IgD-negative memory B cell (primary cell): ENCODE measurements around the gene NQO2. TPM values are rescaled to one million over a fixed set of nuclear protein-coding genes. Genes with fewer than 3 reads are reported as not detected.
"Not testable (repeated sequence)": the region's sequence is repeated elsewhere in the genome, so short reads cannot be mapped to it uniquely, and the experiment has no call there.

ENCODE experiments used
- H3K27ac Mint-ChIP-seq, 3 donors: one replicate each; pipeline ENCODE4 v1.8.0; 2020 to 2022; ENCODE audit warnings: mild to moderate bottlenecking in 3 of 3, mixed read lengths in 3 of 3, moderate library complexity in 1 of 3
- H3K27me3 Mint-ChIP-seq: one replicate; pipeline ENCODE4 v1.8.0; 2021; ENCODE audit warnings: mixed read lengths
- H3K36me3 Mint-ChIP-seq: one replicate; pipeline ENCODE4 v1.8.0; 2020; ENCODE audit warnings: mild to moderate bottlenecking, mixed read lengths
- H3K4me1 Mint-ChIP-seq, 3 donors: one replicate each; pipeline ENCODE4 v1.8.0; 2020 to 2022; ENCODE audit warnings: mixed read lengths in 3 of 3, mild to moderate bottlenecking in 1 of 3
- H3K4me3 Mint-ChIP-seq, 4 donors: one replicate each; pipeline ENCODE4 v1.8.0; 2020 to 2022; ENCODE audit warnings: mild to moderate bottlenecking in 4 of 4, mixed read lengths in 4 of 4, moderate library complexity in 3 of 4
- H3K9me3 Mint-ChIP-seq, 3 donors: one replicate each; pipeline ENCODE4 v1.8.0; 2020 to 2021; ENCODE audit warnings: mixed read lengths in 3 of 3, mild to moderate bottlenecking in 1 of 3
- polyA plus RNA-seq: library from polyadenylated mRNA; unstranded; fragments of 300-500 nt; fragmentation: Illumina TruSeq; gene quantifications from one replicate; pipeline ENCODE4 v1.2.3, GENCODE V29; 2021

NQO2 gene
- polyA plus RNA-seq, 1 donor from 2014 or later: 27.6 TPM

DNA sequence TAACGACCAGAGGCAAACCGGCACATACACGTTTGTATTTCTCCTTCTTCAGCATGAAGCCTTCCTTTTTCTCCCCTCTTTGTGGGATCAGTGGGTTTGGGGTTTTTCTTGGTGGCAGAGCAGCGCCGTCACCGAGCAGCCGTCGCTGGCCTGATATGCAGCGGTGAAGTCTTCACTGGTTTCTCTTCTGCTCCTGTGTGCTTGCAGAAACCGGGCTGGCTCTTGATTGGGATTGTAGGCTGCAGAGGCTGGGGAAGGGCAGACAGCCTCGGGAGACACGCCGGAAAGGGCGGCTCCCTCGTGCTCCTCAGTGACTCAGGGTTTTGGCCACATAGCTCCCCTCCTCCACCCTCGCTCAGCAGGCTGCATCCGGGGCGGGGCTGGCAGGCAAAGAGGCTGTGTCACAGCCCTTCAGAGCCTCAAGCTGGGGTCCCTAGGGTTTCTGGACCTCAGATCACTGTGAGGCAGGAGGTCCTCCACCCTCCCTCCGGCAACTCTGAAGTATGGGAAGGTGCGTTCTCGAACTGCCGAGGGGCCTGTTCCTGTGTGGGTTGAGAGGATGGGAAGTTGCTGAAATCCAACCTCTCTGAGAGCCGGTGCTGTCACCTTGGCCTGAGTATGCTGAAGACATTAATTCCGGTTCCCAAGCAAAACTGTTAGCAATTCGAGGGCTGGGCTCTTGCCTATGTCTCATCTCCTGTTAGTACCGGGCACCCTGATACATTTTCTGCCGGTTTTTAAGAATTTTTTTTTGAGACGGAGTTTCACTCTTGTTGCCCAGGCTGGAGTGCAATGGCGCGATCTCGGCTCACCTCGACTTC lies 24.2 kb downstream of the NQO2 start:
- Mint-ChIP-seq H3K27ac (peak overlapping the region; percentile 65 to 91 (median 76)), H3K36me3 (peaks cover 4% of the 10 kb centered on the region), H3K9me3 (no peaks in the 10 kb centered on the region), H3K27me3 (no peaks in the 10 kb centered on the region), H3K4me1 (peaks cover 31 to 47% (median 47%) of the 10 kb centered on the region in 3 donors), H3K4me3 (peak overlapping the region; percentile 88 to 93 (median 91))

DNA sequence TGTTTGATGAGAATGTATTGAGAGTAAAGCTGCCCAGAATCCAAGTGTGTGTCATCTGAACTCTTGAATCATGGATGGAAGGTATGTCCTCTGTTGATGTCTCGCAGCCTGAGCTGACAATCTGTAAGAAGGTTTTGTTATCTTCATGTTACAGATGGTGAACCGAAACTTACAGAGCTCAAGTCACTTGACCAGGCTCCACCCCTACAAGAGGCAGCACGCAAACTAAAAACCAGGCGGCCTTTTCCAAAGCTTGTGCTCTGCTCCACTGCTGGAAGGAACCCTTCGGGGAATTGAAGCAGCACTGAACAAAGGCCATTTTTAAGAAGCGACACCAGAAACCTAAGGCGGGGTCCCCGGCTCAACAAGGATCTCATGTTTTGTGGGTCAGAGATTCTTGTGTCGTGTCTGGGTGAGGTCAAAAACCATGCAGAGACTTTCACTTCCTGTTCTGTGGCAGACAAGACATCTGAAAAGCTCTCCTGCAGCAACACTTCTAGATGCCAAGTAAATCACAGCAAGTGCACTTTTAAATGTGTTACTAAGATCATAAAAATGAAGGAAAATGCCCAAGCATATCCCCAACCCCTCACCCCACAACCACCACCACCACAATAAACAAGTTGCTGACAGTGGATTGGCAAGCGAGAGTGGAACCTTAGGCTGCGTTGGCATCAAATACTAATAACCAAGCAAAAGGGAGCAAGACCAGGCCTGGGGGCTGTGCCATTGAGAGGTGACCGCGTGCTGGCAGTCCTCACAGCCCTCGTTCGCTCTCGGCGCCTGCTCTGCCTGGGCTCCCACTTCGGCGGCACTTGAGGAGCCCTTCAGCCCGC lies 27.3 kb downstream of the NQO2 start:
- no peaks in the 10 kb centered on the region for H3K36me3 Mint-ChIP-seq
- peaks cover 7% of the 10 kb centered on the region for H3K27me3 Mint-ChIP-seq
- H3K4me3 Mint-ChIP-seq: peak overlapping the region; percentile 76 to 93 (median 85)
- no peaks in the 10 kb centered on the region for H3K9me3 Mint-ChIP-seq
- H3K4me1 Mint-ChIP-seq: peaks cover 33 to 49% (median 45%) of the 10 kb centered on the region in 3 donors
- peak overlapping the region; percentile 88 to 98 (median 90) for H3K27ac Mint-ChIP-seq

DNA sequence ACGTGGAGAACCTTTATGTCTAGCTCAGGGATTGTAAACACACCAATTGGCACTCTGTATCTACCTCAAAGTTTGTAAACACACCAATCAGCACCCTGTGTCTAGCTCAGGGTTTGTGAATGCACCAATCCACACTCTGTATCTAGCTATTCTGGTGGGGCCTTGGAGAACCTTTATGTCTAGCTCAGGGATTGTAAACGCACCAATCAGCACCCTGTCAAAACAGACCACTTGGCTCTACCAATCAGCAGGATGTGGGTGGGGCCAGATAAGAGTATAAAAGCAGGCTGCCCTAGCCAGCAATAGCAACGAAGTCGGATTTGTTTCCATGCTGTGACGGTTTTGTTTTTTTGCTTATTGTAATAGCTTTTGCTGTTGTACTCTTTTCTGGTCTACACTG lies 28.5 kb downstream of the NQO2 start:
- peak overlapping the region in 1 of 4 donors; percentile 33 for H3K4me3 Mint-ChIP-seq
- peaks cover 31 to 46% (median 40%) of the 10 kb centered on the region in 3 donors for H3K4me1 Mint-ChIP-seq
- not testable (repeated sequence) for H3K9me3 Mint-ChIP-seq, H3K36me3 Mint-ChIP-seq, H3K27me3 Mint-ChIP-seq
- peak overlapping the region in 2 of 3 donors; percentile 35 to 39 for H3K27ac Mint-ChIP-seq

DNA sequence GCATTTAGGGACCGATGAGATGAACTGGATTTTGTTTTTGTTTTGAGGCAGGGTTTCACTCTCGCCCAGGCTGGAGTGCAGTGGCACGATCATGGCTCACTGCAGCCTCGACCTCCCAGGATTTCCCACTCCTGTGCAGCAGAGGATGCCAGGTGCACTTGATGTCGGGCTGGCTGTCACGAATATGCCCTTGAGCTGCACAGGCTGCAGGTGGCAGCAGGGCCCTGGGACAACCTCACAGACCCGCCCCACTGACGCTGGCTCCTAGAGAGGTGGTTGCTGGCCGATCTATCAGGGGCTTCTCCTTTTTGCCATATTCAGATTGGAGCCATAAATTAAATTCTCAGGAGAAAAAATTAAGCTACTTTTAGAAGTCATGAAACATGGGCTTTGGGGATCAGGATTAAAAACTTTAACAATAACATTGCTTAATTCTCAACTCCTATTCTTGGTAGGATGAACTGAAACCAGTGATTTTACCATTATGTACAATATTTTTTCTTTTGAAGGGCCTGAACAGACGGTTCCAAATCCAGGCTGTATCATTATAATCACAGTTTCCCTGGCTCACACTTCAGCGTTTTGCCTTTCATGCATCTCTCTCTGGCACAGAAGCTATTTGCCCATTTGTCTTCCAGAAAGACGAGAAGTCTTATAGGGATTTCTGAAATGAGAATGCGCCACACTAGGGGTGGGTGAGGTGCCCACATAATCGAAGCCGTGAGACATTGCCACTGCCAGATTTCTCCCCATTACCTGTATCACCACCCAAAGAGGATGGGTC lies 32.4 kb downstream of the NQO2 start:
- H3K27ac Mint-ChIP-seq: peak overlapping the region in 1 of 3 donors; percentile 18
- no peak overlapping the region for H3K4me3 Mint-ChIP-seq
- peaks cover 7% of the 10 kb centered on the region for H3K27me3 Mint-ChIP-seq
- H3K4me1 Mint-ChIP-seq: peaks cover 8 to 16% (median 13%) of the 10 kb centered on the region in 3 donors
- H3K9me3 Mint-ChIP-seq: no peaks in the 10 kb centered on the region
- no peaks in the 10 kb centered on the region for H3K36me3 Mint-ChIP-seq

DNA sequence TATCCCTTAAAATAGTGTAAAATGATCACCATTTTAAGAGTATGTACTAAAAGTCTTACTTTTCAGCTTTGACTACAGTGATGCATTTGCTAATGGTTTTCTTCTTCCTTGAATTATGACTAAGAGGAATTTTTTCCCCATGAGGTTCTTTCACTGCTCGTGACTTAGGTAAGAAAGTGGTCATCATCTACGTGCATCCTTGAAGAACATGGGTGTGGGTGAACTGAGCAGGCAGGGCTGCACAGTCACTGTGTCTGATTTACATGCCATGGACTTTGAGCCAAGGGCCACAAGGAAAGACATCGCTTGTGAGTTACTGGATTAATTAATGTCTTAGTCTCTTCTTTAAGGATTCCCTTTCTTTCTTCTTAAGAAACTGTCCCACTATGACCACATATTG lies 33.3 kb downstream of the NQO2 start:
- no peaks in the 10 kb centered on the region for H3K9me3 Mint-ChIP-seq
- H3K4me3 Mint-ChIP-seq: no peak overlapping the region
- no peak overlapping the region for H3K27ac Mint-ChIP-seq
- H3K4me1 Mint-ChIP-seq: peaks cover 4 to 11% (median 9%) of the 10 kb centered on the region in 3 donors
- H3K36me3 Mint-ChIP-seq: no peaks in the 10 kb centered on the region
- H3K27me3 Mint-ChIP-seq: peaks cover 10% of the 10 kb centered on the region

DNA sequence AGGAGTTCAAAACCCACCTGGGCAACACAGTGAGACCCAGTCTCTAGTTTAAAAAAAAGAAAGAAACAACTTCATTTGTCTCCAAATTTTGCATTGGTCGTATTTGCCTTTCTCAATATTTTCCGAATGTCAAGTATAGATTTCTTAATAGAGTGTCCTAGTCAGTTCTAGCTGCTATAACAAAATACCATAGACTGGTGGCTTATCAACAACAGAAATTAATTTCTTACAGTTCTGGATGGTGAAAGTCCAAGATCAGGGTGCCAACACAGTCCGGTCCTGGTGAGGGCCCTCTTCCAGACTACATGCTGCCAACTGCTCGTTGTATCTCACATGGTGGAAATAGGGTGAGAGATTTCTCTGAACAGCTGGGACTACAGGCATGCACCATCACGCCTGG lies 34.0 kb downstream of the NQO2 start:
- peaks cover 4 to 6% (median 5%) of the 10 kb centered on the region in 3 donors for H3K4me1 Mint-ChIP-seq
- H3K36me3 Mint-ChIP-seq: no peaks in the 10 kb centered on the region
- peaks cover 10% of the 10 kb centered on the region for H3K27me3 Mint-ChIP-seq
- H3K4me3 Mint-ChIP-seq: no peak overlapping the region
- H3K27ac Mint-ChIP-seq: no peak overlapping the region
- no peaks in the 10 kb centered on the region for H3K9me3 Mint-ChIP-seq

DNA sequence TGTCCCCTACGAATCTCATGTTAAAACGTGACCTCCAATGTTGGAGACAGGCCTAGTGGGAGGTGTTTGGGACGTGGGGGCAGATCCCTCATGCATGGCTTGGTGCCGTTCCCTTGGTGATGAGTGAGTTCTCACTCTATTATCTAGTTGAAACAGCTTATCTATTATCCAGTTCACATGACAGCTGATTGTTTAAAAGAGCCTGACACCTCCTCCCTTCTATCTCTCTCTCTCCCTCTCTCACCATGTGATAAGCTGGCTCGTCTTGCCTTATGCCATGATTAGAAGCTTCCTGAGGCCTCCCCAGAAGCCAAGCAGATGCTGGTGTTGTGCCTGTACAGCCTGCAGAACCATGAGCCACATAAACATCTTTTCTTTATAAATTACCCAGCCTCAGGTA lies 35.7 kb downstream of the NQO2 start:
- H3K36me3 Mint-ChIP-seq: no peaks in the 10 kb centered on the region
- H3K27ac Mint-ChIP-seq: no peak overlapping the region
- H3K4me1 Mint-ChIP-seq: peaks cover 4 to 6% (median 5%) of the 10 kb centered on the region in 3 donors
- no peak overlapping the region for H3K4me3 Mint-ChIP-seq
- H3K27me3 Mint-ChIP-seq: peaks cover 10% of the 10 kb centered on the region
- no peaks in the 10 kb centered on the region for H3K9me3 Mint-ChIP-seq

DNA sequence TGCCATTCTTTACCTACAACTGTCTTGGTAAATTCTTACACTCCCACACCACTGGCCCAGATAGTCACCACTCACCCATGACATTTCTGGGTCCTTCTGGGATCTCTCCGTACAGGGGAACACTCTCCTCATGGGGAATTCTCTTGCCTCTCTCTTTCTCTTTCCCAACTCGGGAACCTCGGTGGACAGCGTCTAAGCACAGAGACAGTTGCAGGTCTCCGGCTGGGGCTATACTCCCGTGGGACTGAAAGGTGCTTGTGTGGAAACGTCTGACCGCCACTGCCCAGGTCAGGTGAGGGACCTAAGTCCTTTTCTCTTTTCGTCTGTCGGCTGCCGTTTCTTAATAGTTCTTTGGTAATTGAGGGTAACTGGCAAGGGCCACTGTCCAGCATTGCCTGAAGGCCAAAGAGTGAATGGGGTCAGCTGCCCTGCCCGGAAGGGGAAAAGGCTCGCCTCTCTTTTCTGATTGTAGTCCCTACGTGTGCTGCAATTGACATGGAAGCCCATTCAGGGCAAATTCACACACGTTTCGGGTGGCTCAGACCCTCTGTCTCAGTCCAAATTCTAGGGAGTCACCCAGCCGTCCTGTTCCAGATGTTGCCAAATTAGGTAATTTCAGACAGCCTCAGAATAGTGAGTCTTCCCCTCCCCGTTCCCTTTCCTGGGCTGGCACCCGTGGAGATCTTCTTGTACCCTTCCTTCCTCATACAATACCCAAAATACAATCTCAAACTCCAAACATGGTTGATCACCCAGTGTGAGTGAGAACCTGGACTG lies 37.4 kb downstream of the NQO2 start:
- H3K27ac Mint-ChIP-seq: no peak overlapping the region
- H3K36me3 Mint-ChIP-seq: no peaks in the 10 kb centered on the region
- H3K4me3 Mint-ChIP-seq: no peak overlapping the region
- peaks cover 2% of the 10 kb centered on the region for H3K27me3 Mint-ChIP-seq
- no peaks in the 10 kb centered on the region for H3K9me3 Mint-ChIP-seq
- peaks cover under 1 to 2% (median 2%) of the 10 kb centered on the region in 3 donors for H3K4me1 Mint-ChIP-seq

DNA sequence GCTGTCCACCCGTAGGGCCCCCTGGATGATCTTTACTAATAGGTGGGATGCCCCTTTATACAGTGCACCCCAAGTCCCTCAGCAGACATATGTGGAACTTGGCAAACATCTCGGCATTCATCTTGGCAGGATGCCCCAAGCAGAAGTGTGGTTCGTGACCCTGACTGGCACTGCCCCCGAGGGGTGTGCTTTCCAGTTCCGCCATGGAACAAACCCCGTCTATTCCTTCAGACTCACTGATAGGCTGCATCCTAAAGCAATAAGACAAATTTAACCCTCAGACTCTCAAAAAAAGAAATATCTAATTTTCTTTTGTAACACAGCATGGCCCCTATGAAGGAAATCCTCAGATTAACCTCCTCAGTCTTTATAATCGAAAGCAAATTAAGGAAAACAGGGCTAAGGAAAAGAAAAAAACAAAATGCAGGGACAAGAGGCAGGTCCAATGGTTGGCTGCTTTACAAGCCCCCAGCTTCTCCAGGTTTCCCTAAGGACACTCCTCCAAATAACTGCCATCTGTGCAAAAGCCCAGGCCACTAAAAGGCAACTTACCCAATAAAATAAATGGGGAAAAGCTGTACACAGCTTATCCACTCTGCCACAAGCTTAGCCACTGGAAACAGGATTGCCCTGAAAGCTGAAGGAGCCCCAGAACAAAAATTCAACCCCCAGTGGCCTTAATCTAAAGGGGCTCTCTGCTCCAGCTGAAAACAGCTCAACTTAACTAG lies 38.1 kb downstream of the NQO2 start:
- no peaks in the 10 kb centered on the region for H3K4me1 Mint-ChIP-seq
- H3K9me3 Mint-ChIP-seq: no peaks in the 10 kb centered on the region
- no peak overlapping the region for H3K4me3 Mint-ChIP-seq
- peaks cover 2% of the 10 kb centered on the region for H3K27me3 Mint-ChIP-seq
- H3K27ac Mint-ChIP-seq: no peak overlapping the region
- no peaks in the 10 kb centered on the region for H3K36me3 Mint-ChIP-seq

DNA sequence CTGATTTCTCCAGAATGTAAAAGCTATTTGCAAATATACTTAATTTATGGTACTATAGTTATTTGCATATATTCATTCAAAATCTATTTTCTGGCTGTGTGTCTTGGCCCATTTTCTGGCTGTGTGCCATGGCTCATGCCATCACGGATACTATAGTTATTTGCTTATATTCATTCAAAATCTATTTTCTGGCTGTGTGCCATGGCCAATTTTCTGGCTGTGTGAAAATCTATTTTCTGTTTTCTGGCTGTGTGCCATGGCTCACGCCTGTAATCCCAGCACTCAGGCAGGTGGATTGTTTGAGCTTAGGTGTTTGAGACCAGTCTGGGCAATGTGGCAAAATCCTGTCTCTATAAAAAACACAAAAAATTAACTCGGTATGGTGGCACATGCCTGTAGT lies 39.7 kb downstream of the NQO2 start:
- no peaks in the 10 kb centered on the region for H3K9me3 Mint-ChIP-seq
- H3K4me1 Mint-ChIP-seq: no peaks in the 10 kb centered on the region
- no peak overlapping the region for H3K27ac Mint-ChIP-seq
- no peaks in the 10 kb centered on the region for H3K36me3 Mint-ChIP-seq
- H3K27me3 Mint-ChIP-seq: peaks cover 2% of the 10 kb centered on the region
- H3K4me3 Mint-ChIP-seq: no peak overlapping the region

DNA sequence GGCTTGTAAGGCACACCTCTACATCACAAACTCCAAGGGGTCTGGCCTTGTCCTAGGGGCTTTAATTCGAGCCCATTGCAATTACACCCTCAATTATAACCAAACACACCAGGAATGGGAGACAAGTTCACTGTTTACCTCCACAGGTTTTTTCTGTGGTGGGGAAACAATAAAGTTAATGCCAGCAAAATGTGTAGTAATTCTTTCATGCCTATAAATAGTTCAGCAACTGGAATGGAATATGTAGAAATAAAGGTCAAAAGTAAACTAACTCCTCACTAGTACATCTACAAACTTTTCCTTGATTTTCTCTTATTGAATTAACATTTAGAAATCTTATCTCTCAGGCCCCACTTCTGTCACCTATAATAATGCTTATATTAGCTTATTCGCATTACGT lies 41.5 kb downstream of the NQO2 start:
- no peak overlapping the region for H3K4me3 Mint-ChIP-seq
- H3K4me1 Mint-ChIP-seq: peaks cover 0 to 3% (median 0%) of the 10 kb centered on the region in 3 donors
- H3K36me3 Mint-ChIP-seq: no peaks in the 10 kb centered on the region
- H3K27me3 Mint-ChIP-seq: peaks cover 4% of the 10 kb centered on the region
- H3K9me3 Mint-ChIP-seq: no peaks in the 10 kb centered on the region
- no peak overlapping the region for H3K27ac Mint-ChIP-seq

DNA sequence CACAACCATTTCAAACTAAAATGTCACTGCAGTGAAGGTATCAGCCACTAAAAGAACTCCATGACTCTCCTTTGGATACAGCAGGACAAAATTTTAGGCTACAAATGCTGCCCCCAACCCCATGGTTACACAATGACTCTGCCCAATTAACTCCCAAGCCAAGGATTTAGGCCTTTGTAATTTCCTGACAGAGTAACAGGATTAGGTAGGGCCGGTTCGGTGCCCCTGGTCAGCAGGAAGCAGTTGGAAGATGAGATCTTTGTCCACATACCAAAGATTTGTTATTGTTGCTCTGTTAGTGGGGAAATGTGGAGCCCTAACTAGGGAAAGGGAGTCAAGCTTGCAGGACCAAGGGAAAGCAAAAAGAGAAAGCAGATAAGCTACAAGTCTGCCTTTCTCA lies 41.9 kb downstream of the NQO2 start:
- H3K27ac Mint-ChIP-seq: no peak overlapping the region
- H3K4me1 Mint-ChIP-seq: peaks cover 0 to 4% (median 2%) of the 10 kb centered on the region in 3 donors
- H3K36me3 Mint-ChIP-seq: no peaks in the 10 kb centered on the region
- H3K9me3 Mint-ChIP-seq: no peaks in the 10 kb centered on the region
- no peak overlapping the region for H3K4me3 Mint-ChIP-seq
- H3K27me3 Mint-ChIP-seq: peaks cover 4% of the 10 kb centered on the region

DNA sequence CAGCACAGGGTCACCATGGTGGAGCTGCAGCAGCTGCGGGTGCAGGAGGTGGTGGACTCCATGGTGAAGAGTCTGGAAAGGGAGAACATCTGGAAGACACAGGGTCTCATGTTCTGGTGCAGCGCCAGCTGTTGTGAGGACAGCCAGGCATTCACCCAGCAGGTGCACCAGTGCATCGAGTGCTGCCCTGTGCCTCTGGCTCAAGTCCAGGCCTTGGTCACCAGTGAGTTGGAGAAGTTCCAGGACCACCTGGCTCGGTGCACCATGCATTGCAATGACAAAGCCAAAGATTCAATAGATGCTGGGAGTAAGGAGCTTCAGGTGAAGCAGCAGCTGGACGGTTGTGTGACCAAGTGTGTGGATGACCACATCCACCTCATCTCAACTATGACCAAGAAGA lies 45.7 kb downstream of the NQO2 start:
- no peaks in the 10 kb centered on the region for H3K36me3 Mint-ChIP-seq
- H3K27me3 Mint-ChIP-seq: peaks cover 6% of the 10 kb centered on the region
- peaks cover 0 to 6% (median 4%) of the 10 kb centered on the region in 3 donors for H3K4me1 Mint-ChIP-seq

DNA sequence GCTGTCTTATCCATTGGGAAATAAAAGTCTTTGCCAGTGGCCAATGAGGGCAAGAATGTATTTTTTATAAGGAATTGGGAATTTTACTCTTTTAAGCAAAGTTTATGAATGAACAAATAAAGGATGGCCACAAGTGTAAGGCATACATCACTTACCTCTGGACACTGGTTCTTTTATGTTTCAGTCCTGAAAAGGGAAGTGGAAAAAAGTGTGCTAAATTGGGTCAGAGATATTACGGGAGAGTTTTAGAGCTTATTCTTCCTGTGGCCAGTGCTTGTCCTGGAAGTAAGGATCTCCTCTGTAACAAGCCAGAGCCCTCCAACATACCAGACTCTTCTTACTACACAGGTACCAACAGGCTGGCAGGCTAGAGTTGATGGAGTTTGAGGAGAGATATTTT lies 46.1 kb downstream of the NQO2 start:
- H3K27ac Mint-ChIP-seq: no peak overlapping the region
- no peaks in the 10 kb centered on the region for H3K36me3 Mint-ChIP-seq
- H3K4me3 Mint-ChIP-seq: no peak overlapping the region
- H3K9me3 Mint-ChIP-seq: no peaks in the 10 kb centered on the region
- peaks cover 6% of the 10 kb centered on the region for H3K27me3 Mint-ChIP-seq
- peaks cover 0 to 6% (median 4%) of the 10 kb centered on the region in 3 donors for H3K4me1 Mint-ChIP-seq

More for the DNA sequence above, 45.7 kb downstream of the NQO2 start:
- Mint-ChIP-seq H3K4me3 (no peak overlapping the region), H3K9me3 (no peaks in the 10 kb centered on the region), H3K27ac (no peak overlapping the region)
